ENCODE measurements around the gene RAD51AP1.
"Not testable (repeated sequence)": the region's sequence is repeated elsewhere in the genome, so short reads cannot be mapped to it uniquely, and the experiment has no call there.

The RAD51AP1 gene, protein sequence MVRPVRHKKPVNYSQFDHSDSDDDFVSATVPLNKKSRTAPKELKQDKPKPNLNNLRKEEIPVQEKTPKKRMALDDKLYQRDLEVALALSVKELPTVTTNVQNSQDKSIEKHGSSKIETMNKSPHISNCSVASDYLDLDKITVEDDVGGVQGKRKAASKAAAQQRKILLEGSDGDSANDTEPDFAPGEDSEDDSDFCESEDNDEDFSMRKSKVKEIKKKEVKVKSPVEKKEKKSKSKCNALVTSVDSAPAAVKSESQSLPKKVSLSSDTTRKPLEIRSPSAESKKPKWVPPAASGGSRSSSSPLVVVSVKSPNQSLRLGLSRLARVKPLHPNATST

DNA sequence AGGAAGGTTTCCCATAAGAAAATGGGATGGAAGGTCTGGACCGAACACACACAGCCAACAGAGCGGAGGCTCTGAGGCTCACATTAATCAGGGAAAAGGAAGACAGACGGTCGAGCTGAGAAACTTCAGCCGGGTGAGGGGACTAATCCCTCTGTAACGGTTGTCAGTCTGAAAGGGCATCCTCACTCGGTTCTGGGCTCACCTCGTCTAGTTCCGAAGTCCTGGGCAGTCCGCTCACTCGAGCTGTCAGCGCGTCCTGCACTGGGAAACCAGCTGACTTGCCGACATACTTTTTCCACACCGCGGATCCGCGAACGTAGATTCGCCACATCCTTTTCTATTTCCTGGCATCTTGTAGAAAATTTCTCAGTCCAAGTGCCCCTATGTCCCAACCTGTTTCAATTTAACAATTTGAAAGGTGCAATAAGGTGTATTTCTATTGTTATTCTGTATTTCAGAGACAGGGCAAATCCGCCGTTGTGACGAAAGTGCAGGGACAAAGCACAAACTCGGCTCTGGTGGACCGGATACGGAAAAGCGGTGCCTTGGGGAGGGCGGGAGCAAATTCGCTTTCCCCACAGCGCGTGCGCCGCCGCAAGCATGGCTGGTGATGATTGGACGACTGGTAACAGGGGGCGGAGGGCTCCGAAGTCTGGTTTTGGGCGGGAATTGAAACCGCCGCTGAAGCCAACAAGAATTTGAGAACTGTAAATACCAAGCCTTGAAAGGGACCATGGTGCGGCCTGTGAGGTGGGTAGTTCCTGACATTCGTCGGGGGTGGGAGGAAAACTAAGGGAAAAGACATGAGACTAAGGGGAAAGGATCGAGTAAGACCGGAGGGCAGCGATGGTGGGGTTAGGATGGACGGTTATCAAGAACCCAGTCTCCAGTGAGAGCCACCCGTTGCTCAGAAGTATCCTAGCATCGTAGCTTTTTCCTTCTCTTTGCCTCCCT lies at the start of gene RAD51AP1:
TSS of gene RAD51AP1 (plus strand) at position 684 of the 954 bp plus-strand sequence. CDS start at position 734, 50 bp downstream.
- peak; percentile 77 to 87 (median 86) for DNase-seq (ENCODE audit: low read depth in 2 of 3, low spot score in 2 of 3)

- DNase-seq (ENCODE audit: low read depth in 2 of 3, low spot score in 2 of 3): no peak
Measured at GRCh38 chr12:4489556-4489955, 49.1 kb upstream of the RAD51AP1 start.

- DNase-seq (ENCODE audit: low read depth in 2 of 3, low spot score in 2 of 3): no peak
Measured at GRCh38 chr12:4490973-4491372, 47.7 kb upstream of the RAD51AP1 start.

DNA sequence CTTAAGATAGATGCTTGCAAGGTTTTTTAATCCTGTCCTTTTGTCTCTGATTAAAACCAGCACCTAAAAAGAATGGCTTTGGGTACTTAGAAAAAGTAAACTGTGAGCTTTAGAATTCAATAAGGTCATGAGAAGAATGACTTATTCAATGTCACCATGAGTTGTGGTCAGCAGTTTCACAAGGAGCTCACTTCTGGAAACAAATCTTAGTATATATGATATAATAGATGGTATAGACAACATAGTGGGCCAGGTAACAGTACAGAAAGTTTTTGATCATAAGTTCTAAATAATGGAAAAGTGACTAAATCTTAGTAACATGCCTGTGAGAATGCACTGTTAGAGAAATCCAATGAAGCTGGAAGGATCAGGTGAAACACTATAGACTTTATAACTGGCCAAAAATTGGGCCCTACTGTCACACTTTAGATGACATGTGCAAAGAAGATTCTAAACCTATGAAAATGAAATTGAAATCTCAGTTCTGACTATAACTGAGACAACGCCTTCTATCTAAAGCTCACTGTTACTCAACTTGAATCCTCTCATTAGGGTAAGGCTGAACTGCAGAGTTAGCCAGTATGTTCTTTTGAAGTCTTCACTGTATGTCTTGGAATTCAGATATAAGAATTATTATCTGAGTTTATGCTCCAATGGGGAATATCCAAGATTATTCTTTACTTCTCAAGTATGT lies 42.4 kb upstream of the RAD51AP1 start:
- DNase-seq (ENCODE audit: low read depth in 2 of 3, low spot score in 2 of 3): no peak

DNA sequence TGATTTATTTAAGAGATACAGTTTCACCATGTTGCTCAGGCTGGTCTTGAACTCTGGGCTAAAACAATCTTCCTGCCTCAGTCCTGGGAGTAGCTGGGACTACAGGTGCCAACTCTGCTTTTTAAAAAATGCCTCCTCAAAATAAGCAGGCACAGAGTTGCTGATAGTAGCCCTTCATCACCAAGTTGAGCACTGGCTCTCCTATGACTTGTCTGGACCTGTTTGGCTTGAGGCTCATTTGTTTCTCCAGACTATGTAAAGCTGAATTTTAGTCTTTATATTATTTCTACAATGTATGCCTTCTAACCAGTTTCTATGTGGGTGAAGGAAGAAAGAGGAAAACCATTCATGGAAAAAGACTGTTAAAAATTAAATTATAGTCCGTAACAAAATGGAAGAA lies 39.5 kb upstream of the RAD51AP1 start:
- DNase-seq (ENCODE audit: low read depth in 2 of 3, low spot score in 2 of 3): no peak

DNA sequence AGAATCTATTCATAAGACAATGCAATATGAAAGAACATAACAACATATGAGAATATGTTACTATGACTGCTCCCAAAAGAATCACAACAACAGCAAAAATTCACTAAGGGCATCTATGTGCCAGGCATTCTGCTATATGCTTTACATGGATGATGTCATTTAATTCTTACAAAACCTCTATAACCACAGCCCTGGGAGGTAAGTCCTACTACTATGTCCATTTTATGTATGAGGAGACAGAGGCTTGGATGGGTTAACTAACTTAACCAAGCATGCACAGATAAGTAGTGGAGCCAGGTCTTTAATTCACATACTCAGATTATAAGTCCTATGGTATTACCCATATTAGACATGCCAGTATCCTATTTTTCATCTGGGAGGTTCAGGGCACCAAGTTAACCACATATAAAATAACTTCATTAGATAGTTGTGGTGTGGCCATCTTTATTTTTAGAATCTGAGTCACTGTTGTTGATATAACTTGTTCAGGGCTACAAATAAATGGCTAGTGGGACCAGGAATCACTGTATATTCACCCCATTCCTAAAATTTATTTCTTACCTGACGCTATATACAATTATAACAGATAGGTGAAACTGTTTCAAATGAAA lies 33.2 kb upstream of the RAD51AP1 start:
- no peak for DNase-seq (ENCODE audit: low read depth in 2 of 3, low spot score in 2 of 3)

GRCh38 chr12:4506430-4506829 lies 32.3 kb upstream of the RAD51AP1 start:
- DNase-seq (ENCODE audit: low read depth in 2 of 3, low spot score in 2 of 3): no peak

- no peak for DNase-seq (ENCODE audit: low read depth in 2 of 3, low spot score in 2 of 3)
Measured at GRCh38 chr12:4506870-4507269, 31.8 kb upstream of the RAD51AP1 start.

DNA sequence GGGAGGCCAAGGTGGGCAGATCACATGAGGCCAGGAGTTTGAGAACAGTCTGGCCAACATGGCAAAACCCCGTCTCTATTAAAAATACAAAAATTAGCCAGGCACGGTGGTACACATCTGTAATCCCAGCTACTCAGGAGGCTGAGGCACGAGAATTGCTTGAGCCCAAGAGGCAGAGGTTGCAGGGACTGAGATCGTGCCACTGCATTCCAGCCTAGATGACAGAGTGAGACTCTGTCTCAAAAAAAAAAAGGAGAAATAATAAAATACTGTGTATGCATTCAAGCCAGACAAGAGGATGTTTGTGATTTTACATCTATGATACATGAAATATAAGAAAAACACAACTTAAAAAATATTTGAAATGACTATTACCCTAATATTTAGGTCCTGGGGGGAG lies 30.2 kb upstream of the RAD51AP1 start:
- DNase-seq (ENCODE audit: low read depth in 2 of 3, low spot score in 2 of 3): not testable (repeated sequence)

GRCh38 chr12:4509269-4509668 lies 29.4 kb upstream of the RAD51AP1 start:
- not testable (repeated sequence) for DNase-seq (ENCODE audit: low read depth in 2 of 3, low spot score in 2 of 3)

- DNase-seq (ENCODE audit: low read depth in 2 of 3, low spot score in 2 of 3): no peak
Measured at GRCh38 chr12:4518106-4518728, 20.5 kb upstream of the RAD51AP1 start.

DNA sequence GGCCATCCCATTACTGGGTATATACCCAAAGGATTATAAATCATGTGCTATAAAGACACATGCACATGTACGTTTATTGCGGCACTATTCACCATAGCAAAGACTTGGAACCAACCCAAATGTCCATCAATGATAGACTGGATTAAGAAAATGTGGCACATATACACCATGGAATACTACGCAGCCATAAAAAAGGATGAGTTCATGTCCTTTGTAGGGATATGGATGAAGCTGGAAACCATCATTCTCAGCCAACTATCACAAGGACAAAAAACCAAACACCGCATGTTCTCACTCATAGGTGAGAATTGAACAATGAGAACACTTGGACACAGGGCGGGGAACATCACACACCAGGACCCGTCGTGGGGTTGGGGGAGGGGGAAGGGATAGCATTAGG lies 15.2 kb upstream of the RAD51AP1 start:
- DNase-seq (ENCODE audit: low read depth in 2 of 3, low spot score in 2 of 3): not testable (repeated sequence)

DNA sequence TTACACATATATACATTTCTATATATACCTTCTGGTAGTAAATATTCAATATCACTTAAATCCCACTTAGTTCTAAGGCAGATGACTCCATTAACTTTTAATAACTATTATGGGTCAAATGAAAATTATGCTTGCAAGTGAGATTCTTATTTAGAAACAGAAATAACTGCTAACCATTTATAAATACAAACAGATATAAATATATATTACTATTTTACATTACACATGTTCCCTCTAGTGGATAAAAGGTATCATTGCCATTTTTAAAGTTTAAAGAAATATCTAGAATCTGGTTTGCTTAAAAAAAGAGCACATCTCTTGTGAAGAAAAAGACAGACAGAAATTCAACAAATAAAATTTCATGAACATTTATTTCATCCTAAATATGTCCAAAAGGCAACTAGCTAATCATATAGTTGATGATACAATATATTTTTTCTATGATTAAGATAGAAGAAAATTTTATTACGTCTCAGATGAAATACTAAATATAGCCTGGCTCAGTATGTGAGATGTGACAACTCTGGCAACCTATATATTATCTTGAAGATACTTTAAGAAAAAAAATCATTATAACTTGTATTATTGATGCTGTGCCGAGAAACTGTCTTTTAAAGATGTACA lies 11.7 kb upstream of the RAD51AP1 start:
- DNase-seq (ENCODE audit: low read depth in 2 of 3, low spot score in 2 of 3): no peak

GRCh38 chr12:4530160-4530559 lies 8.5 kb upstream of the RAD51AP1 start:
- no peak for DNase-seq (ENCODE audit: low read depth in 2 of 3, low spot score in 2 of 3)

GRCh38 chr12:4530982-4531586 lies 7.6 kb upstream of the RAD51AP1 start:
- no peak for DNase-seq (ENCODE audit: low read depth in 2 of 3, low spot score in 2 of 3)

DNA sequence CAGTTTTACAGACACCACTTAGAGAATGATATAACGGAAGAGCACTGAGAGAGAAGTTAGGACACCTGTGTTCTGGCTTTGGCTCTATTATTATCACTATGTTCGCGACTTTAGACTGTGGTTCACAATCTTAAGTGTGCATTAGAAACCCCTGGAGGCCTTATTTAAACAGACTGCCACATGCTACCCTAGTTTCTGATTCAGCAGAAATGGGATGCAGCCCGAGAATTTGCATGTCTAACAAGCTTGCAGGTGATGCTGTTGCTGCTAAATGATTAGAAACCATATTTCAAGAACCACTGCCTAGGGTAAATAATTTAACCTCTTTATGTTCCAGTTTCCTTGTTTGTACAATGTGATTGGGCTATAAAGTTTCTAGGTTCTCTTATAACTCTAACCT lies 3.6 kb upstream of the RAD51AP1 start:
- no peak for DNase-seq (ENCODE audit: low read depth in 2 of 3, low spot score in 2 of 3)

- DNase-seq (ENCODE audit: low read depth in 2 of 3, low spot score in 2 of 3): no peak
Measured at GRCh38 chr12:4535871-4536270, 2.8 kb upstream of the RAD51AP1 start.

DNA sequence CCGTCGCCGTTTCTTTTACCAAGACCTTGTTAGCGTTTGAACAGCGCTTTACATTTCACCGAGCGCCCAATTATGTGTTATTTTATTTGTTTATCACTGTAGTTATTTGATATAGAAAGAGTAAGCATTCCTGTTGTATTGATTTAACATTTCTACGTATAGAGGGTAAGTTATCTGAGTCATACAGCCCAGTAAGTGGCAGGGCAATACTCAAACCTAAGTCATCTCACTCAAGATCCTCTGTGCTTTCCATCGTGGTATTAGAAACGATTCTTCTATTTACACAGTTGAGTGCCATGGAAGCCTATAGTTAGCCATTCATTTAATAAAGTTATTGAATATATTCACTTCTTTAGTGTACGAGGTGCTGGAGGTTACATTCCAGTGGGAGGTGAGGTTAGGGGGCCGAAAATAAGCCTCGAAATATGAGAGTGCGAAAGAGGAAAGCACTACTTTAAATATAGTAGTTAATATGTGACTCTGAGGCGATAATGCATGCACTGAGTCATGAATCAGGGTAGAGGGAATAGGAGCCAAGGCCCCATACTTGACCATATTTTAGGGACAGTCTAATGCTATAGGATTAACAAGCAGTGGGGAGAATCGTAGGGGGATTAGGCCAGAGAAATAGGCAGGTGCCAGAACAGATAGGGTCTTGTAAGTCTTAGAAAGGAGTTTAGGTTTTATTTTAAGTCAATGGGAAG lies 629 bp downstream of the RAD51AP1 start:
- DNase-seq (ENCODE audit: low read depth in 2 of 3, low spot score in 2 of 3): no peak

GRCh38 chr12:4540170-4540569 lies 1.5 kb downstream of the RAD51AP1 start:
- DNase-seq (ENCODE audit: low read depth in 2 of 3, low spot score in 2 of 3): no peak
